Mesenchymal stem cell (in vitro differentiated cells and primary cell): Measurements from ENCODE around the gene CRACDL.

ENCODE experiments used
- DNase-seq: peaks from one replicate; pipeline ENCODE4 v3.0.0-alpha.2; 2013
- H2AFZ ChIP-seq: one replicate; pipeline ENCODE4 v1.6.1; 2013; ENCODE audit warnings: low read depth, mild to moderate bottlenecking, control low read depth, inconsistent platforms, low read length, moderate library complexity
- H2AK5ac ChIP-seq: 2 replicates; pipeline ENCODE4 v1.6.1; 2013; ENCODE audit warnings: low read length, moderate library complexity, mild to moderate bottlenecking, inconsistent platforms; ENCODE audit not compliant: severe bottlenecking
- H2BK120ac ChIP-seq: one replicate; pipeline ENCODE4 v1.6.1; 2013; ENCODE audit warnings: low read depth, mild to moderate bottlenecking, inconsistent platforms, low read length, moderate library complexity
- H2BK12ac ChIP-seq, 2 experiments: one replicate each; pipeline ENCODE4 v1.6.1; 2013; ENCODE audit warnings: inconsistent platforms in 2 of 2, low read length in 2 of 2, mild to moderate bottlenecking in 2 of 2, moderate library complexity in 2 of 2, control low read depth in 1 of 2
- H2BK15ac ChIP-seq: one replicate; pipeline ENCODE4 v1.6.1; 2013; ENCODE audit warnings: mild to moderate bottlenecking, low read depth, inconsistent platforms; ENCODE audit not compliant: poor library complexity, severe bottlenecking
- H2BK5ac ChIP-seq: 2 replicates; pipeline ENCODE4 v1.6.1; 2013; ENCODE audit warnings: low read depth, mild to moderate bottlenecking, low read length, control low read depth, inconsistent platforms; ENCODE audit not compliant: poor library complexity, severe bottlenecking
- H3K14ac ChIP-seq, 2 experiments: one replicate each; pipeline ENCODE4 v1.6.1; 2013; ENCODE audit warnings: inconsistent platforms in 2 of 2, low read length in 2 of 2, control low read depth in 1 of 2, mild to moderate bottlenecking in 1 of 2, moderate library complexity in 1 of 2
- H3K18ac ChIP-seq, 2 experiments: one replicate each; pipeline ENCODE4 v1.6.1; 2013; ENCODE audit warnings: inconsistent platforms in 2 of 2, low read length in 2 of 2, control low read depth in 1 of 2, low read depth in 1 of 2, mild to moderate bottlenecking in 1 of 2
- H3K23ac ChIP-seq, 2 experiments: one replicate each; pipeline ENCODE4 v1.6.1; 2013; ENCODE audit warnings: inconsistent platforms in 2 of 2, low read length in 2 of 2, mild to moderate bottlenecking in 2 of 2, moderate library complexity in 2 of 2, control low read depth in 1 of 2
- H3K27ac ChIP-seq: 2 replicates; pipeline ENCODE4 v1.5.1; 2013; ENCODE audit warnings: mild to moderate bottlenecking, moderate library complexity, low read length, control low read depth, inconsistent platforms; ENCODE audit not compliant: poor library complexity, severe bottlenecking
- H3K27me3 ChIP-seq, 2 experiments: 2 replicates each; pipeline versions ENCODE4 v1.6.1 to v1.7.0; 2013; ENCODE audit warnings: low read length in 2 of 2, mild to moderate bottlenecking in 2 of 2, moderate library complexity in 2 of 2, control low read depth in 1 of 2, inconsistent platforms in 1 of 2; ENCODE audit not compliant: control insufficient read depth in 1 of 2, insufficient read depth in 1 of 2
- H3K36me3 ChIP-seq, 2 experiments: 2 replicates each; pipeline versions ENCODE4 v1.6.1 to v1.7.0; 2013; ENCODE audit warnings: low read length in 2 of 2, control low read depth in 1 of 2, inconsistent platforms in 1 of 2, low read depth in 1 of 2, mild to moderate bottlenecking in 1 of 2; ENCODE audit not compliant: insufficient read depth in 2 of 2, control insufficient read depth in 1 of 2
- H3K4ac ChIP-seq, 2 experiments: one replicate each; pipeline ENCODE4 v1.6.1; 2013; ENCODE audit warnings: inconsistent platforms in 2 of 2, low read length in 2 of 2, mild to moderate bottlenecking in 2 of 2, moderate library complexity in 2 of 2, control low read depth in 1 of 2, low read depth in 1 of 2
- H3K4me1 ChIP-seq: 2 replicates; pipeline ENCODE4 v1.6.1; 2013; ENCODE audit warnings: low read depth, low read length, control low read depth; ENCODE audit not compliant: control insufficient read depth, insufficient read depth
- H3K4me2 ChIP-seq: 2 replicates; pipeline ENCODE4 v1.6.1; 2013; ENCODE audit warnings: low read length, mild to moderate bottlenecking, inconsistent platforms; ENCODE audit not compliant: poor library complexity, severe bottlenecking
- H3K4me3 ChIP-seq, 2 experiments: 2 replicates each; pipeline versions ENCODE4 v1.5.1 to v1.7.0; 2013; ENCODE audit warnings: low read length in 2 of 2, mild to moderate bottlenecking in 2 of 2, control low read depth in 1 of 2, low read depth in 1 of 2; ENCODE audit not compliant: insufficient read depth in 1 of 2
- H3K79me1 ChIP-seq: replicated peaks from 2 replicates; pipeline ENCODE4 v1.6.1; 2013; ENCODE audit warnings: mild to moderate bottlenecking, control low read depth, low read length, inconsistent platforms; ENCODE audit not compliant: poor library complexity, severe bottlenecking
- H3K9ac ChIP-seq: 2 replicates; pipeline ENCODE4 v1.7.0; 2013; ENCODE audit warnings: mild to moderate bottlenecking, low read length, moderate library complexity
- H3K9me3 ChIP-seq: 2 replicates; pipeline ENCODE4 v1.7.0; 2013; ENCODE audit warnings: mild to moderate bottlenecking, low read length; ENCODE audit not compliant: control insufficient read depth
- H4K8ac ChIP-seq: one replicate; pipeline ENCODE4 v1.6.1; 2013; ENCODE audit warnings: inconsistent platforms, mild to moderate bottlenecking, low read length, moderate library complexity
- H4K91ac ChIP-seq: one replicate; pipeline ENCODE4 v1.6.1; 2013; ENCODE audit warnings: mild to moderate bottlenecking, low read length, inconsistent platforms
- WGBS: methylation state at CpG from one replicate; pipeline ENCODE4 v1.1.7; 2013; ENCODE audit warnings: mixed read lengths; 5-methylcytosine and 5-hydroxymethylcytosine counted together

The CRACDL gene

GRCh38 chr2:98883780-98884211 is 52.2 kb downstream of the CRACDL start:
- peaks cover 0 to 19% of the 10 kb centered on the region in 2 experiments for H3K27me3 ChIP-seq
- no peak overlapping the region for H2BK12ac ChIP-seq
- no peak overlapping the region for H2AFZ ChIP-seq
- H3K36me3 ChIP-seq, result no peaks in the 10 kb centered on the region
- no peak overlapping the region for H3K23ac ChIP-seq
- H3K9ac ChIP-seq, result no peak overlapping the region
- H3K4me1 ChIP-seq, result no peaks in the 10 kb centered on the region
- WGBS, result 62% methylated on average over 9 of the region's 10 CpGs
- H3K9me3 ChIP-seq, result peaks cover 19% of the 10 kb centered on the region
- H4K91ac ChIP-seq, result no peak overlapping the region
- no peak overlapping the region for H3K27ac ChIP-seq
- H2AK5ac ChIP-seq, result no peak overlapping the region
- no peak overlapping the region for H2BK15ac ChIP-seq
- H4K8ac ChIP-seq, result no peak overlapping the region
- H3K18ac ChIP-seq, result no peak overlapping the region
- no peak for DNase-seq
- no peak overlapping the region for H2BK5ac ChIP-seq
- no peak overlapping the region for H3K14ac ChIP-seq
- no peaks in the 10 kb centered on the region for H3K79me1 ChIP-seq
- H2BK120ac ChIP-seq, result no peak overlapping the region
- H3K4me3 ChIP-seq, result no peak overlapping the region
- H3K4me2 ChIP-seq, result no peak overlapping the region
- H3K4ac ChIP-seq, result no peak overlapping the region

GRCh38 chr2:98882971-98883779 is 52.9 kb downstream of the CRACDL start:
- no peak overlapping the region for H3K18ac ChIP-seq
- no peaks in the 10 kb centered on the region for H3K79me1 ChIP-seq
- H2BK5ac ChIP-seq, result no peak overlapping the region
- no peak overlapping the region for H3K4me3 ChIP-seq
- no peak overlapping the region for H3K4ac ChIP-seq
- no peak overlapping the region for H4K91ac ChIP-seq
- no peak for DNase-seq
- H4K8ac ChIP-seq, result no peak overlapping the region
- 79% methylated on average over 11 of the region's 11 CpGs for WGBS
- H3K23ac ChIP-seq, result no peak overlapping the region
- H3K36me3 ChIP-seq, result no peaks in the 10 kb centered on the region
- H3K4me2 ChIP-seq, result no peak overlapping the region
- H3K9me3 ChIP-seq, result peaks cover 19% of the 10 kb centered on the region
- peaks cover 0 to 19% of the 10 kb centered on the region in 2 experiments for H3K27me3 ChIP-seq
- H3K4me1 ChIP-seq, result no peaks in the 10 kb centered on the region
- H2BK12ac ChIP-seq, result no peak overlapping the region
- H2AFZ ChIP-seq, result no peak overlapping the region
- H3K27ac ChIP-seq, result no peak overlapping the region
- no peak overlapping the region for H2AK5ac ChIP-seq
- H3K14ac ChIP-seq, result no peak overlapping the region
- H2BK15ac ChIP-seq, result no peak overlapping the region
- no peak overlapping the region for H2BK120ac ChIP-seq
- no peak overlapping the region for H3K9ac ChIP-seq

- no peak overlapping the region for H2BK15ac ChIP-seq
- DNase-seq, result no peak
- H2BK120ac ChIP-seq, result no peak overlapping the region
- H2BK12ac ChIP-seq, result no peak overlapping the region
- H3K9ac ChIP-seq, result no peak overlapping the region
- H2BK5ac ChIP-seq, result no peak overlapping the region
- H3K27ac ChIP-seq, result no peak overlapping the region
- no peaks in the 10 kb centered on the region for H3K4me1 ChIP-seq
- no peak overlapping the region for H3K4me3 ChIP-seq
- 92% methylated on average over 3 of the region's 3 CpGs for WGBS
- no peak overlapping the region for H3K18ac ChIP-seq
- H3K14ac ChIP-seq, result no peak overlapping the region
- H2AK5ac ChIP-seq, result no peak overlapping the region
- no peaks in the 10 kb centered on the region for H3K36me3 ChIP-seq
- H3K79me1 ChIP-seq, result no peaks in the 10 kb centered on the region
- H3K4ac ChIP-seq, result no peak overlapping the region
- no peak overlapping the region for H3K23ac ChIP-seq
- no peak overlapping the region for H3K4me2 ChIP-seq
- peaks cover 11% of the 10 kb centered on the region for H3K9me3 ChIP-seq
- H2AFZ ChIP-seq, result no peak overlapping the region
- H4K8ac ChIP-seq, result no peak overlapping the region
- no peak overlapping the region for H4K91ac ChIP-seq
- peaks cover 0 to 19% of the 10 kb centered on the region in 2 experiments for H3K27me3 ChIP-seq
These were observed 53.7 kb downstream of the CRACDL start for GRCh38 chr2:98882368-98882767.

GRCh38 chr2:98881153-98881650 is 54.8 kb downstream of the CRACDL start:
- no peaks in the 10 kb centered on the region for H3K36me3 ChIP-seq
- H3K9me3 ChIP-seq, result peaks cover 1% of the 10 kb centered on the region
- H4K8ac ChIP-seq, result no peak overlapping the region
- no peak overlapping the region for H3K9ac ChIP-seq
- no peak overlapping the region for H2BK5ac ChIP-seq
- H3K27me3 ChIP-seq, result peaks cover 0 to 19% of the 10 kb centered on the region in 2 experiments
- H3K14ac ChIP-seq, result no peak overlapping the region
- H2BK15ac ChIP-seq, result no peak overlapping the region
- no peak overlapping the region for H3K4ac ChIP-seq
- 83% methylated on average over 7 of the region's 7 CpGs for WGBS
- no peak overlapping the region for H2AFZ ChIP-seq
- H2BK12ac ChIP-seq, result no peak overlapping the region
- H3K23ac ChIP-seq, result no peak overlapping the region
- no peak overlapping the region for H3K4me2 ChIP-seq
- no peak overlapping the region for H3K18ac ChIP-seq
- no peak overlapping the region for H3K27ac ChIP-seq
- H3K79me1 ChIP-seq, result no peaks in the 10 kb centered on the region
- DNase-seq, result no peak
- no peak overlapping the region for H3K4me3 ChIP-seq
- no peak overlapping the region for H2BK120ac ChIP-seq
- no peak overlapping the region for H4K91ac ChIP-seq
- no peak overlapping the region for H2AK5ac ChIP-seq
- no peaks in the 10 kb centered on the region for H3K4me1 ChIP-seq
